ENCODE data around the gene CAMSAP3. TPM values are rescaled to one million over a fixed set of nuclear protein-coding genes. Genes with fewer than 3 reads are reported as not detected.

CAMSAP3 gene
- total RNA-seq, 1 donor = not detected

DNA sequence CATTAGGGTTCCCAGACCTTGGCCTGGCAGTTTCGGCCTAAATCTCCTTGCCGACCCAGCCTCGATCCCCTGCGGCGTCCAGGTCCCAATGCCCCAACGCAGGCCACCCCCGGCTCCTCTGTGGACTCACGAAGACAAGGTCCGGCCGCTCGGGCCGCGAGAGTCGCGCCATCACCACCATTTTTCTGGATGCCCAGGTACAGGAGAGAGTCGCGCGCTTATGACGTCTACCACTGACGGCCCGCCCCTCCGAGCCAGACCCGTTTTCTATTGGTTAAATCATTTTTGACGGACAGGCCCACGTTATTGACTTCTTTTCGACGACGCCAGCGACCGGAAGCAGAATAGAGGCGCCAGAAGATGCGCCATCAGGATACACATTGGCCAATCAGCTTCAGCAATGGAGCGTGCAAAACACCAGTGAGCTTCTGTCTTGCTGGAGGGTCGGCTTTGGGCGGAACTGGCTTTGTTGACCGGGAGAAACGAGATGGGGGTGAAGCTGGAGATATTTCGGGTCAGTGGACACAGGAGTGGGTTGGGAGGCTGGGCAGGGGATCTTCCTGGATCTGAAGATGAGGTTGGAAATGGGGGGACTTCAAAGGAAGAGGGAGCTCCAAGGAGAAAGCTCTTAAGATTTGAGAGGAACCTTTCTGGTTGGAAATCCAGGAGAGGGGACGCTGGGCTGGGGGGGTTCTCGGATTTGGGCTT lies 33.8 kb downstream of the CAMSAP3 start, which contains the start of the genes PET100 and XAB2:
TSS of gene PET100 (plus strand) at position 447 of the 708 bp plus-strand sequence. CDS start at position 488, 41 bp downstream.
TSS of gene XAB2 (minus strand) at position 199 of the 708 bp plus-strand sequence. CDS start at position 181, 18 bp downstream.
- peak within 1 kb of the TSS; percentile 95 for H3K27ac ChIP-seq (ENCODE audit: low read depth, low read length)
- TF ChIP-seq, protein P1, sequence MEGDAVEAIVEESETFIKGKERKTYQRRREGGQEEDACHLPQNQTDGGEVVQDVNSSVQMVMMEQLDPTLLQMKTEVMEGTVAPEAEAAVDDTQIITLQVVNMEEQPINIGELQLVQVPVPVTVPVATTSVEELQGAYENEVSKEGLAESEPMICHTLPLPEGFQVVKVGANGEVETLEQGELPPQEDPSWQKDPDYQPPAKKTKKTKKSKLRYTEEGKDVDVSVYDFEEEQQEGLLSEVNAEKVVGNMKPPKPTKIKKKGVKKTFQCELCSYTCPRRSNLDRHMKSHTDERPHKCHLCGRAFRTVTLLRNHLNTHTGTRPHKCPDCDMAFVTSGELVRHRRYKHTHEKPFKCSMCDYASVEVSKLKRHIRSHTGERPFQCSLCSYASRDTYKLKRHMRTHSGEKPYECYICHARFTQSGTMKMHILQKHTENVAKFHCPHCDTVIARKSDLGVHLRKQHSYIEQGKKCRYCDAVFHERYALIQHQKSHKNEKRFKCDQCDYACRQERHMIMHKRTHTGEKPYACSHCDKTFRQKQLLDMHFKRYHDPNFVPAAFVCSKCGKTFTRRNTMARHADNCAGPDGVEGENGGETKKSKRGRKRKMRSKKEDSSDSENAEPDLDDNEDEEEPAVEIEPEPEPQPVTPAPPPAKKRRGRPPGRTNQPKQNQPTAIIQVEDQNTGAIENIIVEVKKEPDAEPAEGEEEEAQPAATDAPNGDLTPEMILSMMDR (IDR thresholded peaks at IDR 0.05; ENCODE audit: extremely low read depth, low read depth, low read length) = no peak
- H3K9me3 ChIP-seq (ENCODE audit: low read depth, low read length) = no peaks in the 10 kb centered on the region
- no peaks in the 10 kb centered on the region for H3K27me3 ChIP-seq (ENCODE audit: insufficient read depth, low read length)
- peaks cover 64% of the 10 kb centered on the region for H3K79me2 ChIP-seq (ENCODE audit: insufficient read depth, low read length)
- no peaks in the 10 kb centered on the region for H3K36me3 ChIP-seq (ENCODE audit: insufficient read depth, low read length)
- H3K4me1 ChIP-seq (ENCODE audit: insufficient read depth, low read length) = peaks cover 16% of the 10 kb centered on the region
- peak within 1 kb of the TSS; percentile 99 for H3K4me3 ChIP-seq (ENCODE audit: insufficient read depth, low read length)
- H2AFZ ChIP-seq (ENCODE audit: low read length) = peak within 1 kb of the TSS; percentile 94
- peak within 1 kb of the TSS; percentile 100 for H3K4me2 ChIP-seq (ENCODE audit: insufficient read depth, low read length)
- peaks cover 10% of the 10 kb centered on the region for H4K20me1 ChIP-seq (ENCODE audit: insufficient read depth, low read length)
- peak; percentile 100 for DNase-seq (ENCODE audit: insufficient read length, low spot score, missing footprints)

DNA sequence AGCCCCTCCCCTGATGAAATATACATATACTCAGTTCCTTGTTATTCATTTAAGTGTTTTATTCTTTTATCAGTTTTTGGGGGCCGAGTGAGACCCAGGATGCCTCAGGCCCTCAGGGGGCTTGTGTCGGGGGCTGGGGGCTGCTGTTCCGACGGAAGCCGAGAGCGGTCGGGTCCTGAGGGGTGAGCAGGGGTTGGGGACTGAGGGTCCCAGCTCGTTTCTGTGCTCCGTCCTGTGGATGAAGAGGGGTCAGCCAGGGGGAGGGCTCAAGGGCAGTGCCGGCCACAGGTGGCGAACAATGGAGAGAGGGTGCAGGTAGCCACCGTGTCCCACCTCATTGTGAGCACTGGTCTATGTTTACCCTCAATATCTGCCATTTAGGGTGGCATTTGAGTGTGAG lies 35.9 kb downstream of the CAMSAP3 start:
- Histone ChIP-seq H4K20me1 (ENCODE audit: insufficient read depth, low read length) (peaks cover 10% of the 10 kb centered on the region), H3K27ac (ENCODE audit: low read depth, low read length) (no peak overlapping the region), H2AFZ (ENCODE audit: low read length) (no peak overlapping the region), H3K36me3 (ENCODE audit: insufficient read depth, low read length) (no peaks in the 10 kb centered on the region), H3K79me2 (ENCODE audit: insufficient read depth, low read length) (peaks cover 47% of the 10 kb centered on the region), H3K9me3 (ENCODE audit: low read depth, low read length) (no peaks in the 10 kb centered on the region), H3K4me3 (ENCODE audit: insufficient read depth, low read length) (no peak overlapping the region), H3K4me1 (ENCODE audit: insufficient read depth, low read length) (peaks cover 16% of the 10 kb centered on the region), H3K4me2 (ENCODE audit: insufficient read depth, low read length) (no peak overlapping the region), H3K27me3 (ENCODE audit: insufficient read depth, low read length) (peaks cover 7% of the 10 kb centered on the region)
- TF ChIP-seq, protein P1 (IDR thresholded peaks at IDR 0.05; ENCODE audit: extremely low read depth, low read depth, low read length) = no peak
- DNase-seq (ENCODE audit: insufficient read length, low spot score, missing footprints) = no peak

DNA sequence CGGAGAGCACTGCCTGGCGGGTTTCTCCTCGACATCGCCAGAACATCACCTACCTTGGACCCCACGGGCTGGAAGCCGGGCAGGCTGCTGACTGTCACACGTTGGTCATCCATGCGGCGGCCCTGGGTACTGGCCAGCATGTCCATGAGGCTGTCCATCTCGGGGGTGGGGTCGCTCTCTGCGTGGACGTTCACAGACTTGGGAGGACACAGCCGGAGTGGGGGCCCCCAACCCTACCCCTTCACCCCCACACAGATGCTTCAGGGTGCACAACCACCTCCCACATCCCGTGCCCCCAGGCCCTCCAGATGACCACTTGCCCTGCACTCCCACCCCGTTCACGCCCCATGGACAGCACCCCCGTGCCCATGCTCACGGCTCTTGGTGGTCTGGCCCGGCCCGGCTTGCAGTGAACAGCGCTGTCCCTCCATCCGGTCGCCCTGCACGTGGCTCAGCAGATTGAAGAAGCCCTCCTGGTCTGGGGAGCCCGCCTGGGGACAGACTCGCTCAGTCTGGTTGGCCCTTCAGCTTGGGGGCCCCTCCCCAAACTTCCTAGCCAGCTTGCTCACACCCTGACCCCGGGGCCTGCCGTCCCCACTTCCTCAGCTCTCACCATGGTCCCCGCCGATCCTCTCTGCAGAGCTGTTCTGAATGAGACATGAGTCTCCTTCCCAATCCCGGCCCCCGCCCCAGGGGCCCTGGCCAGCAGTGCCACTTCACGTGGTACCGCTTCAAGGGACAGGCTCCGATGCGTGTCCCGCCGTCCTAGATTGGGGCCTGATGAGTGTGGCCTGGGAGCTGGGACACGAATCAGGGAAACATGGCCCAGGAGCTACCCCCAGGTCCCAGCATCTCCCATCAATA lies 36.9 kb downstream of the CAMSAP3 start:
- H3K27ac ChIP-seq (ENCODE audit: low read depth, low read length) = no peak overlapping the region
- H2AFZ ChIP-seq (ENCODE audit: low read length) = no peak overlapping the region
- peaks cover 37% of the 10 kb centered on the region for H3K79me2 ChIP-seq (ENCODE audit: insufficient read depth, low read length)
- no peaks in the 10 kb centered on the region for H3K36me3 ChIP-seq (ENCODE audit: insufficient read depth, low read length)
- H3K4me3 ChIP-seq (ENCODE audit: insufficient read depth, low read length) = no peak overlapping the region
- no peaks in the 10 kb centered on the region for H3K9me3 ChIP-seq (ENCODE audit: low read depth, low read length)
- TF ChIP-seq, protein P1 (IDR thresholded peaks at IDR 0.05; ENCODE audit: extremely low read depth, low read depth, low read length) = no peak
- no peak overlapping the region for H3K4me2 ChIP-seq (ENCODE audit: insufficient read depth, low read length)
- peak; percentile 79 for DNase-seq (ENCODE audit: insufficient read length, low spot score, missing footprints)
- peaks cover 9% of the 10 kb centered on the region for H3K27me3 ChIP-seq (ENCODE audit: insufficient read depth, low read length)
- peaks cover 16% of the 10 kb centered on the region for H3K4me1 ChIP-seq (ENCODE audit: insufficient read depth, low read length)
- H4K20me1 ChIP-seq (ENCODE audit: insufficient read depth, low read length) = peaks cover 10% of the 10 kb centered on the region

DNA sequence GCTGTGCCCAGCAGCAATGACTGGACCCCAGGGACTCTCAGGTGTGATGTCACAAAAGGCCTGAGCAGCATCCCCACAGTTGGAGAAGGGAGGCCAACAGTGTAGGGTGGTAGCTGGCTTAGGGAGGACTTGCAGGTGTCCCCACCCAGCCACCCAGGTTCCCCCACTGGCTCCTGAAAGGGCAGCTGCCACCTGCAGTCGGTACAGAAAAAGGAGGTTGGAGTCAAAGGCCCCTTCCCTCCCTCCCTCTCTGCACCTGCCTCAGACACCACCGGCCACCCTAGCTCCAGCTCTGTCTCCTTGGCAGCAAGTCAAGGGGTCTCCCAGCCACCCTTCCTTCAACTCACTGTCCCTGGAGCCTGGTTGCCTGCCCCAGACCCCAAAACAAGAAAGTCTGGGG lies 38.0 kb downstream of the CAMSAP3 start, which contains the start of gene PCP2:
TSS of gene PCP2 (minus strand) at position 22 of the 400 bp plus-strand sequence. CDS start 262 bp downstream, outside the sequence.
- Histone ChIP-seq H3K27me3 (ENCODE audit: insufficient read depth, low read length) (peaks cover 9% of the 10 kb centered on the region), H3K79me2 (ENCODE audit: insufficient read depth, low read length) (peaks cover 26% of the 10 kb centered on the region), H4K20me1 (ENCODE audit: insufficient read depth, low read length) (peaks cover 3% of the 10 kb centered on the region), H3K4me3 (ENCODE audit: insufficient read depth, low read length) (no peak within 1 kb of the TSS), H3K36me3 (ENCODE audit: insufficient read depth, low read length) (no peaks in the 10 kb centered on the region), H3K4me2 (ENCODE audit: insufficient read depth, low read length) (no peak within 1 kb of the TSS), H3K4me1 (ENCODE audit: insufficient read depth, low read length) (peaks cover 9% of the 10 kb centered on the region), H2AFZ (ENCODE audit: low read length) (no peak within 1 kb of the TSS), H3K27ac (ENCODE audit: low read depth, low read length) (no peak within 1 kb of the TSS), H3K9me3 (ENCODE audit: low read depth, low read length) (no peaks in the 10 kb centered on the region)
- TF ChIP-seq, protein P1 (IDR thresholded peaks at IDR 0.05; ENCODE audit: extremely low read depth, low read depth, low read length) = no peak
- DNase-seq (ENCODE audit: insufficient read length, low spot score, missing footprints) = no peak

All from osteoblast (primary cell).